Measurements from ENCODE around the gene RHOT1.

DNA sequence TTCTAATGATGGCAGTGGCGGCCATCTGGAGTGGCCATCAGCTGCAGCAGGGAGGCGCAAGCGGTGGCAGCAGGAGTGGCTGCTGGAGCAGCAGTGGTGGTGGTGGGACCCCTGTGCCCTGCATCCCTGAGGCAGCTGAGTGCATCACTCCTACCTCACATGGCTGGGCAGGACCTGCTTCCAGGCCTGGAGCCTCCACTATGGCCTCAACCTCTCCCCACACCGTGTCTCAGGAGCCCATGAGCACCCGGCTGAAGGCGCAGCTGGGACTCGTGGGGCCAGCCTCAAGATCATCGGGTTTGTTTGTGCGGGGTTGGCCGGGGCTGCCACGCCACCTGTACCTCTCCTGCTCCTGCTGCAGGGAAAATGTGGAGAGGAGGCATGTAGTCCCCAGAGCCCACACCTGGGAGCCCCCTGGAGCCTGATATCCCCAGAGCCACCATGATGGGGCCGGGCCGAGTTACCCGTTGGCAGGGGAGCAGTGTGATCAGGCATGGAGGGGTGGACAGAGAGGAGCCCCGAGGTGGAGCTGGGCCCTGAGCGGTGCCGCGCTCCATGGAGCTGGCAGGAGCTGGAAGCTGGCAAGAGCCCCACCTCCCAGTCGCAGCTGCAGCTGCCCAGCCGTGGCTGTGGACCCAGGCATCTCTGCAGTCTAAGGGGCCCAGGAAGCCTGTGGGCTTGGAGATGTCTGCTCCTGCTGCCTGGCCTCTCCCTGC, 16.7 kb downstream of the RHOT1 start:
- TF ChIP-seq EZH2 (IDR thresholded peaks at IDR 0.05; ENCODE audit: insufficient read depth, poor library complexity, severe bottlenecking), result no peak
- no peak for TF ChIP-seq EZH2phosphoT487 (IDR thresholded peaks at IDR 0.05; ENCODE audit: insufficient read depth, low read depth)

All from GM23248 (cell line).